CD8-positive, alpha-beta memory T cell (primary cell): ENCODE results near the gene TPRA1. TPM values are rescaled to one million over a fixed set of nuclear protein-coding genes. Genes with fewer than 3 reads are reported as not detected.

Source experiments
- CTCF ChIA-PET: fragments of 350-600 bp; sonication (Branson Sonifier 250); formaldehyde crosslinking; loops from one replicate; lab custom pipeline; 2021; ENCODE audit warnings: antibody characterized with exemption; lab: Charles Lee
- POLR2A ChIA-PET: fragments of 350-600 bp; sonication (Branson Sonifier 250); formaldehyde crosslinking; loops from one replicate; lab custom pipeline; 2021; ENCODE audit warnings: antibody characterized with exemption; lab: Charles Lee
- DNase-seq, 5 donors: peaks; one replicate each; pipeline versions ENCODE4 v3.0.0 to v3.0.0-alpha.2; 2020 to 2022; ENCODE audit warnings: mixed read lengths in 1 of 5
- H3K27ac ChIP-seq: one replicate; pipeline ENCODE4 v1.7.0; 2013; ENCODE audit warnings: low read depth, mild to moderate bottlenecking, low read length, moderate library complexity
- H3K27me3 ChIP-seq: 2 replicates; pipeline ENCODE4 v1.7.0; 2013; ENCODE audit warnings: low read length, mild to moderate bottlenecking; ENCODE audit not compliant: insufficient read depth, poor library complexity, severe bottlenecking
- H3K36me3 ChIP-seq: 2 replicates; pipeline ENCODE4 v1.7.0; 2013; ENCODE audit warnings: mild to moderate bottlenecking, low read length, moderate library complexity; ENCODE audit not compliant: insufficient read depth
- H3K4me1 ChIP-seq: 2 replicates; pipeline ENCODE4 v1.7.0; 2013; ENCODE audit warnings: mild to moderate bottlenecking, low read length, moderate library complexity; ENCODE audit not compliant: insufficient read depth
- H3K4me3 ChIP-seq: 2 replicates; pipeline ENCODE4 v1.7.0; 2013; ENCODE audit warnings: mild to moderate bottlenecking, low read length
- H3K9me3 ChIP-seq: 2 replicates; pipeline ENCODE4 v1.7.0; 2013; ENCODE audit warnings: mild to moderate bottlenecking, low read length
- H3K27ac Mint-ChIP-seq, 8 donors: one replicate each; pipeline ENCODE4 v1.8.0; 2020 to 2021; ENCODE audit warnings: mixed read lengths in 8 of 8, mild to moderate bottlenecking in 6 of 8, inconsistent platforms in 3 of 8, moderate library complexity in 3 of 8
- H3K27me3 Mint-ChIP-seq, 2 donors: one replicate each; pipeline ENCODE4 v1.8.0; 2020 to 2021; ENCODE audit warnings: mixed read lengths in 2 of 2, mild to moderate bottlenecking in 1 of 2, moderate library complexity in 1 of 2
- H3K36me3 Mint-ChIP-seq, 3 donors: one replicate each; pipeline ENCODE4 v1.8.0; 2020 to 2021; ENCODE audit warnings: mixed read lengths in 3 of 3, inconsistent platforms in 1 of 3, mild to moderate bottlenecking in 1 of 3
- H3K4me1 Mint-ChIP-seq, 3 donors: one replicate each; pipeline ENCODE4 v1.8.0; 2020 to 2021; ENCODE audit warnings: mixed read lengths in 3 of 3, inconsistent platforms in 1 of 3, mild to moderate bottlenecking in 1 of 3
- H3K4me3 Mint-ChIP-seq, 7 donors: one replicate each; pipeline ENCODE4 v1.8.0; 2020 to 2021; ENCODE audit warnings: mixed read lengths in 7 of 7, mild to moderate bottlenecking in 6 of 7, moderate library complexity in 4 of 7, inconsistent platforms in 2 of 7
- H3K9me3 Mint-ChIP-seq, 5 donors: one replicate each; pipeline ENCODE4 v1.8.0; 2020 to 2022; ENCODE audit warnings: mixed read lengths in 5 of 5, mild to moderate bottlenecking in 3 of 5, moderate library complexity in 2 of 5, inconsistent platforms in 1 of 5
- polyA plus RNA-seq: library from polyadenylated mRNA; unstranded; fragments of 300-500 nt; fragmentation: Illumina TruSeq; gene quantifications from one replicate; pipeline ENCODE4 v1.2.3, GENCODE V29; 2021
- total RNA-seq, 2 experiments: library from RNA; stranded (reverse); gene quantifications; one replicate each; pipeline ENCODE4 v1.2.3, GENCODE V29; 2021

Gene TPRA1
- total and polyA plus RNA-seq, 3 experiments from 2014 or later = 30.4 to 52.1 (median 48.9) TPM

DNA sequence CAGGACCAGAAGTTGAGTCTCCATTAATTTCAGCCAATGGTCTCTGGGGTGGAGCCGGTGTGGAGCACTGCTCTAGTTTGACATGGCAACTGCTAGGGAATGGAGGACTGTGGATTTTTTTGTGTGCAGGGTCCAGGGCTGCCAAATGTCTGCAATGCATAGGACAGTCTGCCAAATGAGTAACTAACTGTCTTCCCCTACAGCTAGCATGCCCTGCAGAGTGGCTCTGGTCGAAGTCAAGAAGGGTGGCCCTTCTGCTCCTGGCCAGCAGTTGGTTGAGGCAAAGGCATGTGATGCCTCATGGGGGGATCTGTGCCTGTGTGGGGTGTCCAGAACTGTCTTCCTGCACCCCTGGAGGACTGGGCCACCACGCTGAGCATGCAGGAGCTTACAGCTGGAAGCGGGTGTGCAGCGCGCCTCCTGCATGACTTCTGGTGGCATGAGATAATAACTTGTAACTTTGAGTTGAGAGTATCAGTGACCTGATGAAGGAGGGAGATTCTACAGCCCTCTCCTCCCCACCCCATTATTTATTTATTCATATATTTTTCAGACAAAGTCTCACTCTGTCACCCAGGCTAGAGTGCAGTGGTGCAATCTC lies 4.6 kb downstream of the TPRA1 start:
- peaks cover 0 to 9% (median 0%) of the 10 kb centered on the region in 3 donors for H3K36me3 Mint-ChIP-seq
- H3K4me3 Mint-ChIP-seq = no peak overlapping the region
- H3K27ac ChIP-seq = no peak overlapping the region

DNA sequence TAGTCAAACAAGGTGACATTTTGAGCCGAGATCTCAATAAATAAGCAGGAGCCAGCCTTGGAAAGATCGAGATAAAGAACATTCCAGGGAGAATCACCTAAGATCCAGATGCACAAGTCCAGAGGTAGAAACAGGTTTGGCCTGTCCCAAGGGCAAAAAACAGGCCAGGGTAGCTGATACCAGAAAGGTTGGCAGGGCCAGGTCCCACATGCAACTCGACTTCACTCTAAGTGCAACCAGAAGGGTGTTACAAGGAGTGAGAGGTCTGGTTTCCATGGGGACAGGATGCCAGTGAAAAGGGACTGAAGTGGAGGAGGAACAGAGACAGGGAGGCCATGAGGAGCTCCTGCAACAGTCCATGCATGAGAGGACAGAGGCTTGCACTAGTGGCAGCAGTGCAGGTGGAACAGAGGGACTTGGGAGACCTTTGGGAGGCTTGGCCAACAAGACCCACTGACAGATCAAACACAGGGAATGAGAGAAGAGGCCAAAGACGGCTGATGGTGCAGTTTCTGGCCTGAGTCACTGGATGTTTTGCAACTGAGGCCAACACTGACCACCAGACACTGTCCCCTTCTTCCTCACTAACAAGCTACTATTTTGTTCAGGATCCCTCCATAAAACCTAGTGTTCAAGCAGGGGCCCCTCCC lies 5.2 kb downstream of the TPRA1 start:
- Histone ChIP-seq H3K4me3 (no peak overlapping the region), H3K27me3 (no peaks in the 10 kb centered on the region), H3K36me3 (no peaks in the 10 kb centered on the region), H3K9me3 (no peaks in the 10 kb centered on the region), H3K4me1 (peaks cover 7% of the 10 kb centered on the region), H3K27ac (no peak overlapping the region)
- peak overlapping the region in 2 of 8 donors; percentile 8 to 26 for H3K27ac Mint-ChIP-seq
- peaks cover 0 to 5% (median 0%) of the 10 kb centered on the region in 3 donors for H3K36me3 Mint-ChIP-seq
- H3K4me3 Mint-ChIP-seq = peak overlapping the region in 2 of 7 donors; percentile 41 to 77
- no peaks in the 10 kb centered on the region for H3K27me3 Mint-ChIP-seq
- DNase-seq = no peak
- H3K4me1 Mint-ChIP-seq = peaks cover 41 to 63% (median 43%) of the 10 kb centered on the region in 3 donors
- no peaks in the 10 kb centered on the region for H3K9me3 Mint-ChIP-seq
- ChIA-PET POLR2A (interaction anchor here (1.2 kb wide), 2 partner anchors 12 to 87 kb away, joined by 3 to 4 read pairs; no protein-coding TSS in a partner anchor), CTCF (interaction anchor here (5.5 kb wide), 1 partner anchor 10 kb away, joined by 48 read pairs; no protein-coding TSS in a partner anchor)

More for the DNA sequence above, 4.6 kb downstream of the TPRA1 start:
- H3K27ac Mint-ChIP-seq = peak overlapping the region in 4 of 8 donors; percentile 8 to 54 (median 36)
- peaks cover 38 to 61% (median 44%) of the 10 kb centered on the region in 3 donors for H3K4me1 Mint-ChIP-seq
- no peaks in the 10 kb centered on the region for H3K9me3 ChIP-seq
- no peaks in the 10 kb centered on the region for H3K36me3 ChIP-seq
- H3K4me3 ChIP-seq = no peak overlapping the region
- CTCF ChIA-PET = interaction anchor here (5.5 kb wide), 1 partner anchor 11 kb away, joined by 48 read pairs; no protein-coding TSS in a partner anchor
- peaks cover 7% of the 10 kb centered on the region for H3K4me1 ChIP-seq
- no peak for DNase-seq
- POLR2A ChIA-PET = interaction anchor here (1.2 kb wide), 2 partner anchors 12 to 86 kb away, joined by 3 to 4 read pairs; no protein-coding TSS in a partner anchor
- H3K27me3 Mint-ChIP-seq = no peaks in the 10 kb centered on the region
- H3K27me3 ChIP-seq = no peaks in the 10 kb centered on the region
- no peaks in the 10 kb centered on the region for H3K9me3 Mint-ChIP-seq

DNA sequence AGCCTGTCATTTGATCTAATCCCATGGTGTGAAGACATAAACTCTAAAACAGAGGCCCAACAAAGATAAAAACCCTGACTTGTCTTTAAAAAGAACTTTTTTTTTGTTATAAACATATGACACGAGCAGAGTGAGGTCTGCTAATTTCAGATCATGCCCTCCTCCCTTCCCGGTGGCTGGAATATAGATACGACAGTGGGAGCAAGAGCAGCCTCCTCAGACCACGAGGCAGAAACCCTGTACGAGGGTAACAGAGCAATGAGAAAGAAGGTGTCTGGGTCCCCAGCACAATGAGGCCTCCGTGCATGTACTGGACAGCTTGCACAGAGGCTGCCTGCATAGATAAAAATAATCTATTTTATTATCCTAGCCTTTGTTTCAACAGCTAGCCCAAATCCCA lies 5.8 kb downstream of the TPRA1 start:
- peak overlapping the region in 2 of 7 donors; percentile 77 to 86 for H3K4me3 Mint-ChIP-seq
- Histone ChIP-seq H3K4me1 (peaks cover 7% of the 10 kb centered on the region), H3K36me3 (no peaks in the 10 kb centered on the region), H3K4me3 (no peak overlapping the region), H3K9me3 (no peaks in the 10 kb centered on the region), H3K27ac (no peak overlapping the region), H3K27me3 (no peaks in the 10 kb centered on the region)
- POLR2A ChIA-PET = interaction anchor here (1.2 kb wide), 1 partner anchor 13 kb away, joined by 4 read pairs; no protein-coding TSS in a partner anchor
- peaks cover 0 to 7% (median 0%) of the 10 kb centered on the region in 3 donors for H3K36me3 Mint-ChIP-seq
- no peak for DNase-seq
- peak overlapping the region in 2 of 8 donors; percentile 43 to 64 for H3K27ac Mint-ChIP-seq
- H3K9me3 Mint-ChIP-seq = no peaks in the 10 kb centered on the region
- CTCF ChIA-PET = interaction anchor here (5.5 kb wide), 1 partner anchor 9 kb away, joined by 48 read pairs; no protein-coding TSS in a partner anchor
- peaks cover 42 to 67% (median 43%) of the 10 kb centered on the region in 3 donors for H3K4me1 Mint-ChIP-seq
- no peaks in the 10 kb centered on the region for H3K27me3 Mint-ChIP-seq

DNA sequence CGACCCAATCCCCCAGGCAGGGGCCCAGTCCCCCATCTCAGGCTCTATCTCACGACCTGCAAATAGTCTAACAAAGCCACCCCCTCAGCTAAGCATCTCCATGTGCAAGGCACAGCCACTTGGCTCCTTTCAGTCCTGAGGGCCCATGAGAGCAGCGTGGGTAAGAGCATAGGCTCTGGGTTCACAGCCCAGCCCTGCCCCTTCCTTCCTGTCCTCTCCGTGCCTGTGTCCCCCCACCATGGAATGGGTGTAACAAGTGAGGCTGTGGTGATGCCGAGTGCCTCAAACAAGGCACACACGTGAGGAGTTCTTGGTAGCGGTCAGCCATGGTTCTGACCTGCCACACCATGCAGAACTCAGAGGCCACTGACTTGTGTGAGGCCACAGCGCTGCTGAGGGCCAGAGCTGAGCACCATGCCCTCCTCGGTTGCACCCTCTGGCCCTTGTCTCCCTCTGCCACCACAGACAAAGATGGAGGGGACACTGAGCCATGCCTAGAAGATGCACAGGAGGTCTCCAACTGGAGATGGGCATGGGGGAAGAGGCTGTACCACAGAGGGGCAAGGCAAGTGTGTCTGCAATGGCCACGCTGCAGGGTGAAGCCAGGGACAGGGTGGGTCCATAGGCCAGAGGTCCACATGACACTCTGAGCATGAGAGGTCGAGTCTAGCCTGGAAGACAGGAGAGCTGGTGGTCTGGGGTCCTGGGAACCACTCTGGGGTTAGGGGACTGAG lies 10.0 kb downstream of the TPRA1 start:
- H3K36me3 ChIP-seq = peaks cover 6% of the 10 kb centered on the region
- H3K27ac ChIP-seq = no peak overlapping the region
- no peaks in the 10 kb centered on the region for H3K9me3 Mint-ChIP-seq
- no peaks in the 10 kb centered on the region for H3K27me3 Mint-ChIP-seq
- CTCF ChIA-PET = interaction anchor here (0.9 to 2.2 kb wide), 2 partner anchors 8 to 17 kb away, joined by 3 to 6 read pairs; partner anchors contain the start of gene MCM2
- no peak overlapping the region for H3K4me3 ChIP-seq
- POLR2A ChIA-PET = no interaction called here
- H3K27me3 ChIP-seq = no peaks in the 10 kb centered on the region
- peaks cover 18 to 46% (median 30%) of the 10 kb centered on the region in 3 donors for H3K4me1 Mint-ChIP-seq
- peaks cover 0 to 21% (median 2%) of the 10 kb centered on the region in 3 donors for H3K36me3 Mint-ChIP-seq
- peaks cover 3% of the 10 kb centered on the region for H3K4me1 ChIP-seq
- H3K27ac Mint-ChIP-seq = peak overlapping the region in 3 of 8 donors; percentile 1 to 63 (median 19)
- no peaks in the 10 kb centered on the region for H3K9me3 ChIP-seq
- no peak overlapping the region for H3K4me3 Mint-ChIP-seq
- DNase-seq = no peak

DNA sequence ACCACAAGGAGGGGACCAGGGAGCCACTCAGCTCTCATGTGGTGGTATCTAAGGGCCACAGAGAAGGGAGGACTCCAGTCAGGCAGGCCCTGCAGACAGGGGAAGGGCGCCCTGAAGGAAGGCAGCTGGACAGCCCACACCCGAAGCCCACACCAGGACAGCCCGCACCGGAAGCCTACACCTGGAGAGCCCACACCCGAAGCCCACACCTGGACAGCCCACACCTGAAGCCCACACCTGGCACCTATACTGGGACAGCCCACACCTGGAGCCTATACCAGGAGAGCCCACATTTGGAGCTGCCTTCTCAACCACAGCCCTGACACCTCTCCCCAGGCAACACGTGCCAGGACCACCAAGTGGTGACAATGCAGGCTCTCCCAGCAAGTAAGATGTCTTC lies 11.7 kb downstream of the TPRA1 start:
- H3K4me3 ChIP-seq = no peak overlapping the region
- H3K9me3 ChIP-seq = no peaks in the 10 kb centered on the region
- H3K36me3 ChIP-seq = peaks cover 6% of the 10 kb centered on the region
- ChIA-PET POLR2A (no interaction called here), CTCF (interaction anchor here (2.2 kb wide), 1 partner anchor 19 kb away, joined by 6 read pairs; the partner anchor contains the start of gene MCM2)
- H3K4me1 ChIP-seq = peaks cover 8% of the 10 kb centered on the region
- no peaks in the 10 kb centered on the region for H3K27me3 Mint-ChIP-seq
- H3K27me3 ChIP-seq = no peaks in the 10 kb centered on the region
- peaks cover 15 to 43% (median 25%) of the 10 kb centered on the region in 3 donors for H3K4me1 Mint-ChIP-seq
- no peak overlapping the region for H3K4me3 Mint-ChIP-seq
- H3K27ac Mint-ChIP-seq = peak overlapping the region in 1 of 8 donors; percentile 87
- no peaks in the 10 kb centered on the region for H3K9me3 Mint-ChIP-seq
- peaks cover 0 to 32% (median 4%) of the 10 kb centered on the region in 3 donors for H3K36me3 Mint-ChIP-seq
- H3K27ac ChIP-seq = no peak overlapping the region
- DNase-seq = no peak

DNA sequence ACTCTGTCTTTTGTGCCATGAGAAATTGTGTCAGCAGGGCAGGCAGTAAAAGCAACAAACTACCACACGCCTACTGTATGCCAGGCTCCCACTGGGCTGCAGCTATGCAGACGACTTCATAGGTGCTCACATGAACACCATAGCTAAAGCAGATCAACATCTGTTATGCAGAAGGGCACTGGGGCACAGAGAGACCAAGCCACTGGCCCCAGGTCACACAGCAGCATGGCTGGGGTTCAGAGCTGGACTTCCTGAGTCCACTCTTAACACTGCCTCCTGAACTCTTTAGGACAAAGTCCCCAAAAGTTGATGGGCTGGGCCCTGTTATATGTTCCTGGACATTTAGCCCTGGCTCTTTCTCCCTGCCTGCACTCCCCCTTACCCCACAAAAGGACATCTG lies 12.4 kb downstream of the TPRA1 start:
- Mint-ChIP-seq H3K4me3 (no peak overlapping the region), H3K9me3 (no peaks in the 10 kb centered on the region), H3K36me3 (peaks cover 0 to 36% (median 4%) of the 10 kb centered on the region in 3 donors), H3K4me1 (peaks cover 15 to 43% (median 25%) of the 10 kb centered on the region in 3 donors), H3K27me3 (no peaks in the 10 kb centered on the region), H3K27ac (peak overlapping the region in 1 of 8 donors; percentile 40)
- CTCF ChIA-PET = interaction anchor here (2.2 kb wide), 1 partner anchor 20 kb away, joined by 6 read pairs; the partner anchor contains the start of gene MCM2
- Histone ChIP-seq H3K4me1 (peaks cover 8% of the 10 kb centered on the region), H3K27me3 (no peaks in the 10 kb centered on the region), H3K9me3 (no peaks in the 10 kb centered on the region), H3K36me3 (peaks cover 7% of the 10 kb centered on the region), H3K4me3 (no peak overlapping the region), H3K27ac (no peak overlapping the region)
- DNase-seq = no peak
- POLR2A ChIA-PET = no interaction called here

DNA sequence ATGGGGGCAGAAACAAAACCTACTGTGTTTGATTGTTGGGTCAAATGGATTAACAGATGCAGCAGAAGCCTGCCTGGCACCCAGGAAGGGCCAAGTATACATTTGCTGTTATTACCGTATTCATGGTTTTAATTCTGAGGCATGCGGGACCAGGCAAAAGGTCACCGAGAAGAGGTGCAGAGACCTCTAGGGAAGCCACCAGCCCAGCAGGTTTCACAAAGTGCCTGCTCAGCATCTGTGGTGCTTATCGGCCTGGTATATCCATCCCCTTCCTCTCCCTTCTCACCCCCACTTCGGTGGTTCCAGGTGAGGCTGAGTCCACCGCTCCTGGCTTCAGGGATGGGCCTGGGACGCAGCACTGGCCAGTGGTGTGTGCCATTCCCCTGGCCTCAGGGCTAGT lies 13.1 kb downstream of the TPRA1 start:
- Histone ChIP-seq H3K9me3 (no peaks in the 10 kb centered on the region), H3K4me3 (no peak overlapping the region), H3K36me3 (peaks cover 13% of the 10 kb centered on the region), H3K27ac (no peak overlapping the region), H3K4me1 (peaks cover 8% of the 10 kb centered on the region), H3K27me3 (no peaks in the 10 kb centered on the region)
- peaks cover 15 to 43% (median 25%) of the 10 kb centered on the region in 3 donors for H3K4me1 Mint-ChIP-seq
- H3K27me3 Mint-ChIP-seq = no peaks in the 10 kb centered on the region
- H3K9me3 Mint-ChIP-seq = no peaks in the 10 kb centered on the region
- no peak for DNase-seq
- POLR2A ChIA-PET = no interaction called here
- CTCF ChIA-PET = interaction anchor here (4.4 kb wide), 1 partner anchor 8 kb away, joined by 48 read pairs; no protein-coding TSS in a partner anchor
- H3K4me3 Mint-ChIP-seq = no peak overlapping the region
- H3K27ac Mint-ChIP-seq = peak overlapping the region in 1 of 8 donors; percentile 51
- H3K36me3 Mint-ChIP-seq = peaks cover 0 to 43% (median 6%) of the 10 kb centered on the region in 3 donors
